Mucosa of gallbladder (tissue), 1 donor: ENCODE results near the gene SH3RF3. TPM values are rescaled to one million over a fixed set of nuclear protein-coding genes. Genes with fewer than 3 reads are reported as not detected.
"Not testable (repeated sequence)": the region's sequence is repeated elsewhere in the genome, so short reads cannot be mapped to it uniquely, and the experiment has no call there.

Experiments used
- DNase-seq: peaks from one replicate; pipeline ENCODE4 v3.0.0-alpha.2; 2020; ENCODE audit warnings: low spot score
- total RNA-seq: library from RNA; stranded (reverse); gene quantifications from one replicate; pipeline ENCODE4 v1.2.1, GENCODE V29; 2021
- donor health status: DM: no; HTN: no; CAD: no.

SH3RF3 gene
- total RNA-seq, 1 donor from 2014 or later, result 11.5 TPM

GRCh38 chr2:109117780-109118179 is 11.2 kb upstream of the SH3RF3 start:
- DNase-seq, result no peak

- no peak for DNase-seq
Measured at GRCh38 chr2:109118321-109118720, 10.7 kb upstream of the SH3RF3 start.

GRCh38 chr2:109120166-109120565 is 8.8 kb upstream of the SH3RF3 start:
- no peak for DNase-seq

GRCh38 chr2:109120686-109121085 is 8.3 kb upstream of the SH3RF3 start:
- DNase-seq, result not testable (repeated sequence)

GRCh38 chr2:109123586-109124201 is 5.3 kb upstream of the SH3RF3 start:
- no peak for DNase-seq

- DNase-seq, result no peak
Measured at GRCh38 chr2:109124982-109125592, 3.9 kb upstream of the SH3RF3 start.

- DNase-seq, result no peak
Measured at GRCh38 chr2:109125593-109126500, 3.2 kb upstream of the SH3RF3 start.

- no peak for DNase-seq
Measured at GRCh38 chr2:109126501-109126860, 2.5 kb upstream of the SH3RF3 start.

GRCh38 chr2:109127556-109127955 is 1.4 kb upstream of the SH3RF3 start:
- no peak for DNase-seq

- DNase-seq, result peak; percentile 71
Measured at GRCh38 chr2:109128048-109128615, 873 bp upstream of the SH3RF3 start.

- DNase-seq, result no peak
Measured at GRCh38 chr2:109129356-109129920, 433 bp downstream of the SH3RF3 start.

- no peak for DNase-seq
Measured at GRCh38 chr2:109129921-109130722, 1.1 kb downstream of the SH3RF3 start.

GRCh38 chr2:109130723-109130995 is 1.7 kb downstream of the SH3RF3 start:
- DNase-seq, result no peak

- no peak for DNase-seq
Measured at GRCh38 chr2:109131777-109132176, 2.8 kb downstream of the SH3RF3 start.

- DNase-seq, result no peak
Measured at GRCh38 chr2:109132626-109133025, 3.6 kb downstream of the SH3RF3 start.

GRCh38 chr2:109133746-109134145 is 4.7 kb downstream of the SH3RF3 start:
- DNase-seq, result no peak

- no peak for DNase-seq
Measured at GRCh38 chr2:109134741-109135358, 5.8 kb downstream of the SH3RF3 start.

- DNase-seq, result no peak
Measured at GRCh38 chr2:109135359-109136197, 6.6 kb downstream of the SH3RF3 start.

- DNase-seq, result no peak
Measured at GRCh38 chr2:109136542-109136941, 7.5 kb downstream of the SH3RF3 start.

GRCh38 chr2:109137616-109138015 is 8.6 kb downstream of the SH3RF3 start:
- DNase-seq, result no peak
